DOHH2 (cell line): ENCODE results near the gene VSIG1.

Experiments used
- CTCF ChIP-seq: fragments of 200-600 bp; sonication (generic); IDR thresholded peaks from one replicate; pipeline ENCODE4 v1.5.1; 2014; ENCODE audit warnings: antibody characterized with exemption, mild to moderate bottlenecking, low read depth, low read length; ENCODE audit not compliant: poor library complexity, severe bottlenecking
- EZH2phosphoT487 ChIP-seq: fragments of 200-600 bp; sonication (generic); IDR thresholded peaks from 2 replicates; pipeline ENCODE4 v1.6.1; 2017; ENCODE audit warnings: borderline replicate concordance, mild to moderate bottlenecking, antibody characterized with exemption, low read length, moderate library complexity, mixed read lengths

DNA sequence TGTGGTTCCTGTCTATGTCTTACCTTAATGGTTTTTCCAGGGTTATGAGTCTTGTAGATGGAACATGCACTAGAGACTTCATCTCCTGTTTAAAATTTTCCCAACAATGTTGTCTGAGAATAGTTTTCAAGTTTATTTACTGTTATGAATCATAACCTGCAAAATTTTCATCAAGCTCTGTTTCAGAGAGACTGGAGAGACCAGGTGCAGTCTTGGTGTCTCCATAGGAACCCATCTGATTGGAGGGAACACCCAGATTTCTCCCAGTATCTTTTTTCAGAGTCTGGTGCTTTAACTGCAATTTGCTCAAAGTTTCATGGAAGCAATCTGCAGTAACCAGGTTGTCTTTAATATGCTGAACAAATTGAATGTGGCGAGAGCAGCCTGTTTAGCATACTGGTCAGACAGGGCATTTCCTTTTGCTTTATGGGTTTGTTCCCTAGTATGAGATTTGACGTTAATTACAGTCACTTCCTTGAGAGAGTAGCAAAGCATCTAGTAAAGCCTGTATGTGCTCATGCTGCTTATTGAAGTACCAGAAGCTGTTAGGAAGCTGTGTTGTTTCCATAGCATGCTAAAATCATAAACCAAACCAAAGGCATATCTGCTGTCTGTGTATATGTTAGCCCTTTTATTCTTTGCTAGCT lies 18.8 kb upstream of the VSIG1 start:
- TF ChIP-seq CTCF, result no peak
- no peak for TF ChIP-seq EZH2phosphoT487
